GM18519 (cell line): Measurements from ENCODE around the gene BASP1.

Source experiments
- ATAC-seq: cut with Tn5 transposase; IDR thresholded peaks from one replicate; pipeline ENCODE4 v1.9.1; 2021; ENCODE audit warnings: mild to moderate bottlenecking, moderate library complexity; ENCODE audit not compliant: unreplicated experiment, low FRiP score

Gene BASP1, protein sequence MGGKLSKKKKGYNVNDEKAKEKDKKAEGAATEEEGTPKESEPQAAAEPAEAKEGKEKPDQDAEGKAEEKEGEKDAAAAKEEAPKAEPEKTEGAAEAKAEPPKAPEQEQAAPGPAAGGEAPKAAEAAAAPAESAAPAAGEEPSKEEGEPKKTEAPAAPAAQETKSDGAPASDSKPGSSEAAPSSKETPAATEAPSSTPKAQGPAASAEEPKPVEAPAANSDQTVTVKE

DNA sequence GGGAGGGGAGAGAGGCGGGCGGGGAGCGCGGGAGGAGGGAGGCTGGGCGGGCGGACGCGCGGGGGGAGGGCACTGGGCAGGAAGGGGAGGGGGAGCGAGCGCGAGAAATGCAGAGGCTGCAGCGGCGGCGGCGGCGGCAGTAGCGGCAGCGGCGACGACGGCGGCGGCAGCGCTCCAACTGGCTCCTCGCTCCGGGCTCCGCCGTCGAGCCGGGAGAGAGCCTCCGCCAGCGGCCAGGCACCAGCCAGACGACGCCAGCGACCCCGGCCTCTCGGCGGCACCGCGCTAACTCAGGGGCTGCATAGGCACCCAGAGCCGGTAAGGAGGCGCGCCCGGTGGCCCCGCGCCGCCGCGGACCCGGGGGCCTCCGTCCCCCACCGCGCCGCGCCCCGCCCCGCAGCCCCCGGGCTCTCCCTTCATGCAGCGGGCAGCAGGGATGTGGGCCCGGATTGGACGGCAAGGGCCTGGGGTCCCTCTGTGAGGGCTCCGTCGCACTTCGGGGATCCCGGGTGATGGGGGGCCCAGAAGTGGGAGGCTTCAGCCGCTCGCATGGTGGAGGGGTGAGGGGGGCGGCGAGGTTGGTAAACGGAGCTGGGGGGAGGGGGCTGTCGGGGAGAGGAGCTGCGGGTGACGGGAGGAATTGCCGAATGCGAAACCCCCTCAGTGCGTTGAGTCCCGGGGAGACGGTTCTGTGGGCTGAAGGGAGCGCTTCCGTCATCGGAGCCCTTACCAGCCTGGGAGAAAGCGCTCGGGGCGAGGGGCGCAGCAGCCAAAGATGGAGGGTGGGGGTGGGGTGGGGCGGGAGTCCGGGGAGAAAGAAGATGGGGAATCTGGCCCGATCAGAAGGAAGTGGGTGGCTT lies at the start of gene BASP1:
Gene BASP1 (plus strand): TSS at position 139 of the 860 bp plus-strand sequence. CDS start 57,586 bp downstream, outside the sequence.
- no peak for ATAC-seq

DNA sequence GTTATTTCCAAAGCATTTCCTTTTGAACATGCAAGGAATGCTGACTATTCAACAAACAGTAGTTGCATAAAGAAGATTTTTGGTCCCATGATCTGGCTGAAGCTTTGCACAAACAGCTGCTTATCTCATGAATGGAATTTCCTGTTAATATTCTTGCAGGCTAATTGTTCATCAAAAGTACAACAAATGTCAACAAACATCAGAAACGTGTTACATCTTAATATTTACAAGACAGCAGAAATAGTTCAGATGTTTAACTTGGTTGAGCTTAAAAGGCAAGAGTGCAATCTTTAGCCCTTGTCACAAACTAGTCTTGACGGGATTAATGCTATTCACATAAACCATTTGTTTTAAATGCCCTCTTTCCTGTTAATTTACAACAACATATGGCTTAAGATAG lies 47.9 kb upstream of the BASP1 start:
- ATAC-seq = no peak

DNA sequence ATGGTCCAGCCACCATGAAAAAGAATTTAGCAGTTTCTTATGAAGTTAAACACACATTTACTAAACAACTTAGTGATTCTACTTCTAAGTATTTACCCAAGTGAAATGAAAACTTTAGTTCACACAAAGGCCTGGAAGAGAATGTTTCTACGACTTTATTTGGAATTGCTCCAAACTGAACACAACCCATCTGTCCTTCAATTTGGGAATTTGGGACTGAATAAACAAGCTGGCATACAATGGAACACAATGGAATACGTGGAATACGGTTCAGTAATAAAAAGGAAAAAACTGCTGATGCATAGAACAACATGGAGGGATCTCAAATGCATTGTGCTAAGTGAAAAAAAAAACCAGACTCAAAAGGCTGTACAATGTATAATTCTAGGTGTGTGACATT lies 44.6 kb upstream of the BASP1 start:
- no peak for ATAC-seq

DNA sequence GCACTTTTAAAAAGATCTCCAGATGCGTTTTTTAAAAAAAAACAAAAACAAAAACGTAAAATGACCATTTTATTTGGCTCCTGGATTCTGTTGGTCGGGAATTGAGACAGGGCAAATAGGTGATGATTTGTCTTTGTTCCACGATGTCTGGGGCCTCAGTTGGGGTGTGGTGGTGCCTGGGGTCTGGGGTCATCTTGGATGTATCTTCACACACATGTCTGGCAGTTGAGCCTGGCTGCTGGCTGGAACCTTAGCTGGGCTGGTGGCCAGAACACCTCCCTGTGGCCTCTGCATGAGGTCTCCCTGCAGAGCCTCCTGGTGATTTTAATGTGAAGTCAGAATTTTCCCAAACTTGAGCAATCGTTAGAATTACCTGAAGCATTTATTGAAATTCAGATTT lies 42.5 kb upstream of the BASP1 start:
- no peak for ATAC-seq

DNA sequence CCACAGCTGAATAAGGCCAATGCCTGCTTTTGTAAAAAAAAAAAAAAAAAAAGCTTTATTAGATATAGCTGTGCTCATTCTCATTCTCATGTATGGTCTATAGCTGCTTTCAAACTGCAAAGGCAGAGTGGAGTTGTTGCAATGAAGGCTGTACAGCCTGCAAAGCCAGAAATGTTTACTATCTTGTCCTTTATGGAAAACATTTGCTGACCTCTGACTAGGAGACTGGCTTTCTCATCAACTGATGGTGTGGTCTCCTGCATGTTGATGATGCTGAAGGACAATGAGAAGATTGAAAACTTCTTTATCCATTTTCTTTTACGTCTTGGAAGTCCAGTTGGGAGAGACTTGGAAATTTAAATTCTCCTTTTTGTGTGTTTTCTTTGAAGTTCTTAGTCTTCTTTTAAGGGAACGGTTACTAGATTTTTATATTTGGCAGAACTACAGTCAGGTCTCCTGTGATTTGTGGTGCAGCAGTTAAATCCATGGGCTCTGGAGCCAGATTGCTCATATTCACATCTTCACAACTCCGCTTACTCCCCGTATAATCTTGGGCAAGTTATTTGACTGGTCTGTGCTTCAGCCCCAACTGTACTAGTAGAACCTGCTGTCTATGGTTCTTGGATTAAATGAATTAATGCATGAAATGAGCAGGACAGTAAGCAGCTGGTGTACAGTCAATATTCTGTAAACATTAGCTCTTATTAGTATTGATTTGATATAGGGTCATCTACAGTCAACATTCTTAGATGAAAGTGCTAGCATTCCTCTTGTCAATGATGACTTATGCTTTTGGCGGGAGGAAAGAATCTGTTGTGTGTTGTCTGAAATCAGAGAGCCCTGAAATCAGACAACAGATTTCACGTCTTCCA lies 39.7 kb upstream of the BASP1 start:
- ATAC-seq = no peak

DNA sequence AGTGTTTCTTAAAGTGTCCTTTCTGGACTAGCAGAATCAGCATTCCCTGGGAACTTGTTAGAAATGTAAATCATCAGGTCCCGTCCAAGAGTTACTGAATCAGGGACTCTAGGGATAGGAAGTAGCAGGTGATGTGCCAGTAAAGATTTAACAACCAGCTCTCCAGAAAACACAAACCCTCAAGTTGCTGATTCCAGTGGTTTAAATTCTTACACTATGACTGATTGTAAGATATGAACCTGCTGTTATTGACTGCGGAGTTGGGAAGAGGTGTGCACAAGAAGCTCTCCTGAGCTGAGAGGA lies 39.1 kb upstream of the BASP1 start:
- no peak for ATAC-seq

DNA sequence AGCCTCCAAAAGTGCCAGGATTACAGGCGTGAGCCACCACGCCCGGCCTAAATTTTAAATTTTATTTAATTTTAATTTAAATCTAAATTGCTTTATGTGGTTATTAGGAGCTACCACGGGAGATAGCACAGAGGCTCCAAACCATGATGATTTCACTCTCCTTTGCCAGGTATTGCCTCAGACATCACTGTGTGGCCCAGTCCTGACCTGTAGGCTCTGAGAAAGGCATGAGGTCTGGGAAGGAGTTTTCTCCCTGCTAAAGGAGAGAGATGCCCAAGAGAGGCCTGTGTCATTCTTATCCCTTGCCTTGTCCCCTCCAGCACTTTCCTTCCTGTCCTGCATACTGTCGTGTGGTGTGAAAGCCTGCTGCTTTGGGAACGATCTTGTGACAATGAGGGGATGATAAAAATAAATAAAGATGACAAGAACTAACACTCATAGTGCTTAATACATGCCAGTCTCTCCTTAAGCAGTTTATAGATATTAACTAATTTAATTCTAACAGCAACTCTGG lies 37.0 kb upstream of the BASP1 start:
- ATAC-seq = no peak

DNA sequence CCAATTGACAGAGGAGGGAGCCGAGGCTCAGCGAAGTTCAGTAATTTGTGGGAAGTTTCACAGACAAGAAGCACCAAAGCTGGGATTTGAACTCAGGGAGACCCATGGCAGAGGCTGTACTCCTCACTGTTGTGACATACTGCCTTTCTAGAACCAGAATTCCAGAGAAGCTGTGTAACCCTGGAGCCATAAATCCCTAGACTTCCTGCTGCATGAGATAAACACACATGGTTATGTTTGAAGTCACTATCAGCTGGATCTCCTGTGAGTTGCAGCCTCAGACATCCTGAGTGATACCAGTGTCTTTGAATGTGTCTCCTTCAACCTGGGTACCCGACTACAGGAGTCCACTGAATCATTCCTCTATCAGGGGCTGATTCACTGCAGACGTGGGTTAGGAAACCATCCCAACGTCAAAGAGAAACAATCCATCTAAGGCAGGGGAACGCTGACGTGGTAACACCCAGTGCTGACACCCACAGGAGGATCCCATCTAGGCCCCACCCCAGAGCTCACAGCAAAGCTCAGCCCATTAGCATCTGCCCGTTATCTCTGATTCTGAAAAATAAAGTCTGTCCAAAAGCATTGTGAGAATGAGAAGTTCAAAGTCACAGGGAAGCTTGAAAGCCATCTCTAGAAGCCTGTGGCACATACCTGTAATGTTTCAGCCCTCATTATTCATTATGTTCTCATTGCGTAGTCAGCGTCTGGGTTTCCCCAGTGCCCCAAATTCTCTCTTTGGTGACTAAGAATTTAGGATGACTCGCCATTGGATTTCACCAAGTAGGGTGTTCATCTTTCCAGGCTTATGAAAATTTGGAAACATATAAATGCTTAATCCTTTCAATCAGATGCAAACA lies 36.3 kb upstream of the BASP1 start:
- no peak for ATAC-seq

DNA sequence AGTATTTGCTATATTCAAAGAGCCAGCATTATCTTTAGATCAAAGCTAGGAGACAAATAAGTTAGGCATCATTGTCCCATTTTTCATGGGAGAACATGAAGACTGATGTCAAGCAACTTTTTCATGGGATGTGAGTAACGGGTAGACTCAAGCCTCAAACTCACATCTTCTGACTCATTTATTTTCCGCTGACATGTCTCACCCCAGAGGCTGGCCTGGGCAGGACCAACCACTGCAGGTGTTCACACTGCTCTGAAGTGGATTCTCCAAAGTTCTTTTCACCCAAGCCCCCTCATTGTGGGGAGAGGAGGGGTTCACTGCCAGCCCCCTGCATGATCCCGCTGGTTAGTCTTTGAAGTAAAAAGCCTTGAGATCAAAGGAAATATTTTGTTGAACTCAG lies 34.9 kb upstream of the BASP1 start:
- ATAC-seq = no peak

DNA sequence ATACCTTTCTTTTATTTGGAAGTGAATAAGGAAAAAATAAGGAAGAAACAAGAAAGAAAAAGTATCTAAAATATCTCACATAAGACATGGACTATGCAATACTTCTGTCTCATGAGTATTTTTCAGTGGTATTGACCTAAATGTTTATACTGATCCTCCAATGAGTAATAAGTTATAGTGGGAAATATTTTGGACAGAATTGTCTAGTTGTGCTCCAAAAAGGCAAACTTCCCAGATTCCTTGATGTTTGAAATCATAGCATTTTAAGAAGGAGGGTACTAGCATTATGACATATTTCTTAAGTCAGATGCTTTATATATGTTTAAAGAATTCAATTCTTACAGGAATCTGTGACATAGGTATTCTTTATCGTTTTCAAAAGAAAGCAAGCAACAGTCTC lies 34.5 kb upstream of the BASP1 start:
- no peak for ATAC-seq

DNA sequence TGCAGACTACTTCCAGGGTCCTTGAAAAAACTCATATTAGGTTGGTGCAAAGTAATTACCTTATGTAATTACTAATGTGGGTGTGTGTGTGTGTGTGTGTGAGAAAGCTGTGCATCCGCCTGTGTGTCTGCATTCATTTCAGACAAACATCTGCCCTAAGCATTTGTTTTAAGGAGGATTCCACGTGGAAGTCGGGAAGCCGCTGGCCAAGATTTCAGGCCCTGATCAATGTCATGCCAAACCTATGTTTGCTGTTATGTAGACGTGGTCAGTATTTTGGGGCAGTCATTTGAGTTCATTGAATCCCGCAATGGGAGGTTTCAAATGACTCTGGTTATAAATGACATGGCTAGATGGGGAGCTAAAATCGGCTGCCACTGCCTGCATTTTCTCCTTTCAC lies 33.6 kb upstream of the BASP1 start:
- ATAC-seq = no peak

DNA sequence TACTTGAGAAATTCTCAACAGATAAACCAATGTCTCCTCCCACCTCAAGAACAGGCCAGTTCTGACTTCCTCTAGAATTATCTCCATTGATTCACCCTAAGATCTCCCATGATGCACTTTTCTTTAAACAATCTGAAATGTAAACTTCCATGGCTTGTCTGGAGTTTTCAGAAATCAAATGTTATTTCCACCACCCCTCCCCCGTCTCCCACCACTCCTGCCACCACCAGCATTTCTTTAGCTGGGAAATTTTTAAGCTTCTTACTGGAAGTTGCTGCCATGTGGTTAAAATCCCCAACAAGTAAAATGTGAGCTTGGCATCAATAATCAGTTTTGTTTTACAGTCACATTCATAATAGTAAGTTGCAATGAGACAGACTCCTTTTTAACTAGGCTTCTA lies 32.8 kb upstream of the BASP1 start:
- no peak for ATAC-seq

DNA sequence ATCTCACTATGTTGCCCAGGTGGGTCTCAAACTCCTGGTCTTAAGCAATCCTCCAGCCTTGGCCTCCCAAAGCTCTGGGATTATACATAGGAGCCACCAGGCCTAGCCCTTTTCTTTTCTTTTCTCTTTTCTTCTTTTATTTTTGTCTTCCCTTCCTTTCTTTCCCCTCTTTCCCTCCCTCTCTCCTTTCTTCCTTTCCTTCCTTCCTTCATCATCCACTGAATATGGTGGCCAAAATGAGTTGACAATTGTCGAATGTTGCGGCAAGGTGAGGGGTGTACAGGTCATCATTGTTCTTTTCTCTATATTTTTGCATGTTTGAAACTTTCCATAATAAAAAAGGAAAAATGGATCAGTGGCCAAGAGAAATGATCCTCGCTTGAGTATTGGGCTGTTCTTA lies 32.1 kb upstream of the BASP1 start:
- ATAC-seq = no peak

DNA sequence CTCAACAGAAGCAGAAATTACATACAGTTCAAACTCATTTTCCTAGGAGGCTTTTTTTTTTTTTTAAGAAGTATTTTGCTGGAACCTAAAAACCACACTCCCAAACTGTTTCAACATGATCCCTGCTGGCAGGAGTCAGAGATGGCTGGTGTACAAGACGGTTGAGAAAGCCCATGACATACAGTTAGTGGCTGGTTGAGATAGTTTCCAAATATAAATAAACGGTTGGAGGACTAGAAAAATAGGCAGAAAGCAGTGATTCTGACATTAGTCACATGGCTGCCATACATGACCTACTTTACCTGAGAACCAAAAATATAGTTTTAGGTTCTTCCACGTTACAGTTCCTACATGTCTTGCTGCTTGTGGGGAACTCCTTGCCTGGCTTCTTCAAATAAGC lies 31.7 kb upstream of the BASP1 start:
- no peak for ATAC-seq

DNA sequence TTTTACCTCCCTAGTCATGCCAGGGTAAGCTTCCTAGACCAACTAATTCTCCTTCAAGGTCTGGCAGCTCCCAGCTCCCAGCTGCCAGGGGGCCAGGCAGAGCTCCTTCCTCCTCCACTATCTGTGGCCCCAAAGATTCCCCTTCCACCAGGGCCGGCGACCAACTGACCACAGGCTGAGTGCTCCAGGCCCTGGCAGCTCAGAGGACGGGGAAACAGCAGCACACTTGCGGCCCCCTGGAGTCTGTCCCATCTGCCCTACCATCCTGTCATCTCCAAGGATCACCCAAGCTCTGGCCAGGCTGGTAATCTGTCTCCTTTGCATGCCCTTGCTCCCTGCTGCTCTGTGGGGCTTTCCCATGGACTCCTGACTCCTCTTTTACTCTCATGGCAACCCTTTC lies 31.2 kb upstream of the BASP1 start:
- ATAC-seq = no peak

DNA sequence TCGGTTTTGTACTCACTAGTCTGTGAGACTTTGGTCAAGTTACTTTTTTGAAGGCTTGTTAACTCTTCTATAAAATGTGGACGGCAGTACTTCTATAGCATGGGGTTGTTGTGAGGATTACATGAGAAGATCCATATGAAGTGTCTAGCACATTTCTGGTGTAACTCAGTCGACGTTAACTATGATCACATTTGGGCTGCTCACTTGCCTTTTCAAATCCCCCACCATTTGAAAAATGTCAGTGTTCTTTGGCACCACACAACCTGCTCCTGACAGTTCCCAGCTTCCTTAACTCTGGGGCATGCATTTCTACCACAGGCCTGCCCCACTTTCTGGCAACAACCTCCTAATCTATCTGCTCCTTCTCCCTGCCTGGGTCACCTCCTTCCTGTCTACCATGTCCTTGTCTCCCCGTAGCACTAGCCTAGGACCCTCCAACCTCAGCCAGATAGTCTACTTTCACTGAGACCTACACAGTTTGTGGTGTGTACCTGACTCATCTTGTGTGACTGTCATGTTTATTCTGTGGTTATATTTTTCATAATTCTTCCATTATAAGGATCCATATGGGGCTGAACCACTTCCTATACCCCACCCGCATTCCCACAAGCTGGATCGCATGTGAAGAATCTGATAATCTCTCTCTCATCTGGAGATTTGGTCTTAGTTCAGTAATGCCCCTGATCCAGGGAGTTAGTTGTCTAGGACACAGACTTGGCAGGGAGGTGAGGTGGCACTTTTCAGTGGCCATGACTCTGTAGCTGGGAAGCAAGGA lies 30.2 kb upstream of the BASP1 start:
- no peak for ATAC-seq

DNA sequence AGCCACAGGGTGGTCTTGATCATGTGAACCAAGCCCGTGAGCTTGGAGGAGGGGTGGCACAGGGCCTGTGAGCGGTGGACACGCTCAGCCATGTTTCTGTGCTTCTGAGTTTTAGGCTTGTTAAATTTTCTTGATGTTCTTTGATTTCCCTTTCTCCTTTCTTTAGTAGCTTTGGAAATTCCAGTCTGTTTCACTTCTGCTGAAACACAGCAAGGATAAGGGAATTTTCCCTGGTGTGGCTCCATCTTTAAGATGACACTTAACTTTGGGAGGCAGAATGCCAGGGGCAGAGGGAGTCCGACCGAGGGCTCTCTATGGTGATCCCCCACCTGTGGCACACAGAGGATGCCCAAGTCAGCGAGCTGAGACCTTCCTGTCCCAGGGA lies 29.7 kb upstream of the BASP1 start:
- no peak for ATAC-seq

DNA sequence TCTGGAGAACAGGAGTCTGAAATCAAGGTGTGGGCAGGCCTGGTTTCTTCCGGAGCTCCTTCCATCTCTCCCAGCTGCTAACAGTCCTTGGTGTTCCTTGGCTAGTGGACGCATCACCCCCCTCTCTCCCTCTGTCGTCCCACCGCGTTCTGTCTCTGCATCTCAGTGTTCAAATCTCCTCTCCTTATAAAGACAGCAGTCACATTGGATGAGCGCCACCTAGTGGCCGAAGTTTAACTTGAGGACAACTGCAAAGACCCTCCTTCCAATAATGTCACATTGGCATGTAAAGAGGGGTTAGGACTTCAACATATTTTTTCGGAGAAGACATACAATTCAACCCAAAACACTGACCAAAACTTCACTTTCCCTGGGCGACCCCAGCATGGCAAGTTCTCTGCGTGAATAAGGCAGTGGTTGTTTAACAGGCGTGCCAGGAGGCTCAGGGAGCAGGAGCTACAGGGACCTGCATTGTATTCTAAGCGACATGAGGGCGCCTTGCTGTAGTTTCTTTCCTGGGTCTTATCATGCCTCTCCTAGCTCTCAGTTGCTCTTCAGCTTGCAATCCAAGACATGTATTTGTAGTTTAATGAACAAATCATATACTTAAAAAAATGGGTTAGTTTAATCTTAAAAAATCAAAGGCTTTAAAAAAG lies 27.9 kb upstream of the BASP1 start:
- ATAC-seq = peak; percentile 72

DNA sequence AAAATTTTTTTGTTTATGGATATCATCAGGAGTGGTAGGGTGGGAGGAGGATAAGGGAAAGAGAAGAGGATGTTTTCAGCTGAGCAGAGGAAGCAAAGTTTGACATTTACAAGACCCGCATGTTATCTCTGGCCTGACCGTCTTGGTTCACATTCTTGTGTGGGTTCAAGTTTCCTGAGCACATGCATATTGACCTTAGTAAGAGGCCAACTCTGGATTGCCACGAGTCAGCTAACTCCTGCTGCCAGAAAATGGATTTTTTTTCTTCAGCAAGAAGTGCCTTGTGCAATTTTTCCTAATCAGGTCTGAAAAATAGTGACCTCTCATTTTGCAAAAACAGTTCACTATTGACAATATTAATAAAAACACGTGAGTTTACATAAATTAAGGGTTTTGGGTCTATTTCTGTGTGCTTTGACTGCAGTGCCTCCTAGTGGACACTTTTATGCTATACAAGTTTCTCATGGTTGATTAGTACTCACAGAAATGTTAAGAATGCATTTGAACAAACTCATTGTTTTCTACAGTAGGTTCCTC lies 27.1 kb upstream of the BASP1 start:
- no peak for ATAC-seq
